Hepatocyte (in vitro differentiated cells): Measurements from ENCODE around the gene CHST10. TPM values are rescaled to one million over a fixed set of nuclear protein-coding genes. Genes with fewer than 3 reads are reported as not detected.

Experiments used
- DNase-seq: peaks from one replicate; pipeline ENCODE4 v3.0.0-alpha.2; 2016; ENCODE audit warnings: low spot score
- H2AFZ ChIP-seq: fragments of 200-600 bp; sonication (generic); 2 replicates; pipeline ENCODE4 v1.6.0; 2016; ENCODE audit warnings: antibody characterized with exemption, mild to moderate bottlenecking
- H3K27ac ChIP-seq: fragments of 200-600 bp; sonication (generic); 2 replicates; pipeline ENCODE4 v1.5.1; 2016; ENCODE audit warnings: mild to moderate bottlenecking
- H3K27me3 ChIP-seq: fragments of 200-600 bp; sonication (generic); 2 replicates; pipeline ENCODE4 v1.6.1; 2016
- H3K36me3 ChIP-seq: fragments of 200-600 bp; sonication (generic); replicated peaks from 2 replicates; pipeline ENCODE4 v1.5.1; 2016; ENCODE audit warnings: low read depth; ENCODE audit not compliant: insufficient read depth
- H3K4me1 ChIP-seq: fragments of 200-600 bp; sonication (generic); 2 replicates; pipeline ENCODE4 v1.5.1; 2016; ENCODE audit warnings: mild to moderate bottlenecking, moderate library complexity; ENCODE audit not compliant: insufficient read depth
- H3K4me2 ChIP-seq: fragments of 200-600 bp; sonication (generic); 2 replicates; pipeline ENCODE4 v1.6.0; 2016
- H3K4me3 ChIP-seq: fragments of 200-600 bp; sonication (generic); 2 replicates; pipeline ENCODE4 v1.5.1; 2016; ENCODE audit warnings: mild to moderate bottlenecking
- H3K79me2 ChIP-seq: fragments of 200-600 bp; sonication (generic); 2 replicates; pipeline ENCODE4 v1.6.0; 2017; ENCODE audit warnings: mild to moderate bottlenecking
- H3K9me2 ChIP-seq: fragments of 200-600 bp; sonication (generic); replicated peaks from 2 replicates; pipeline ENCODE4 v1.6.0; 2017; ENCODE audit warnings: mild to moderate bottlenecking; ENCODE audit not compliant: insufficient read depth
- H3K9me3 ChIP-seq: fragments of 200-600 bp; sonication (generic); 2 replicates; pipeline ENCODE4 v1.5.1; 2016; ENCODE audit warnings: low read depth, mild to moderate bottlenecking
- H4K20me1 ChIP-seq: fragments of 200-600 bp; sonication (generic); 2 replicates; pipeline ENCODE4 v1.6.0; 2016; ENCODE audit warnings: mild to moderate bottlenecking; ENCODE audit not compliant: insufficient read depth, poor library complexity, severe bottlenecking
- EZH2 ChIP-seq: fragments of 200-600 bp; sonication (generic); IDR thresholded peaks from 2 replicates; pipeline ENCODE4 v1.6.1; 2016; ENCODE audit warnings: antibody characterized with exemption, mild to moderate bottlenecking, borderline replicate concordance
- EZH2phosphoT487 ChIP-seq: fragments of 200-600 bp; sonication (generic); IDR thresholded peaks from one replicate; pipeline ENCODE4 v1.6.1; 2018; ENCODE audit warnings: antibody characterized with exemption, mild to moderate bottlenecking, low read depth, moderate library complexity; ENCODE audit not compliant: unreplicated experiment, severe bottlenecking
- WGBS: methylation state at CpG from one replicate; pipeline ENCODE4 v1.1.6; 2016; ENCODE audit warnings: low lambda C conversion rate; ENCODE audit errors: missing lambda C conversion rate; 5-methylcytosine and 5-hydroxymethylcytosine counted together
- polyA plus RNA-seq: library from polyadenylated mRNA; unstranded; fragments of >200 nt; fragmentation: Nextera tagmentation; extraction: Ambion mirVana; gene quantifications from 2 replicates; pipeline ENCODE4 v1.2.1, GENCODE V29; 2016
- total RNA-seq: library from RNA; depleted of rRNA; stranded (reverse); fragments of >200 nt; gene quantifications from 2 replicates; pipeline ENCODE4 v1.2.3, GENCODE V29; 2014
- TF ChIP-seq, protein P1 (sequence below): fragments of 200-600 bp; sonication (generic); IDR thresholded peaks from 2 replicates; pipeline ENCODE4 v1.5.1; 2016; ENCODE audit warnings: antibody characterized with exemption, mild to moderate bottlenecking; ENCODE audit not compliant: poor library complexity

Gene CHST10
- total and polyA plus RNA-seq, 2 experiments from 2014 or later = 8.0 to 15.3 TPM

DNA sequence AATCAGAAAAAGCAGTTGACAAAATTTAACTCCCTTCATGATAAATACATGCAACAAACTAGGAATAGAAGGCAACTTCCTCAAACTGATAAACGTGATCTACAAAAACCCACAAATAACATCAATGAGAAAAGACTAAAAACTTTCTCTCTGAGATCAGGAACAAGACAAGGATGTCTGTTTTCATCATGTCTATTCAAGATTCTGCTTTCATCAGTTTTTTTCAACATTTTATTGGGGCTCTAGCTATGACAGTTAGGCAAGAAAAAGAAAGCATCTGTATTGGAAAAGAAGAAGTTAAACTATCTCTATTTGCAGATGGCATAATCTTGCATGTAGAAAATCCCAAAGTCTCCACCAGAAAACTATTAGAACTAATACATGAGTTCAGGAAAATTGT is 12.3 kb upstream of the CHST10 start:
- Histone ChIP-seq H3K79me2 (no peaks in the 10 kb centered on the region), H2AFZ (no peak overlapping the region), H3K4me1 (no peaks in the 10 kb centered on the region), H3K27me3 (no peaks in the 10 kb centered on the region), H4K20me1 (no peaks in the 10 kb centered on the region), H3K9me2 (no peaks in the 10 kb centered on the region), H3K4me3 (no peak overlapping the region), H3K36me3 (no peaks in the 10 kb centered on the region), H3K9me3 (no peaks in the 10 kb centered on the region), H3K4me2 (no peak overlapping the region), H3K27ac (no peak overlapping the region)
- 80% methylated on average over 1 of the region's 1 CpG for WGBS
- DNase-seq = no peak
- TF ChIP-seq, protein P1, sequence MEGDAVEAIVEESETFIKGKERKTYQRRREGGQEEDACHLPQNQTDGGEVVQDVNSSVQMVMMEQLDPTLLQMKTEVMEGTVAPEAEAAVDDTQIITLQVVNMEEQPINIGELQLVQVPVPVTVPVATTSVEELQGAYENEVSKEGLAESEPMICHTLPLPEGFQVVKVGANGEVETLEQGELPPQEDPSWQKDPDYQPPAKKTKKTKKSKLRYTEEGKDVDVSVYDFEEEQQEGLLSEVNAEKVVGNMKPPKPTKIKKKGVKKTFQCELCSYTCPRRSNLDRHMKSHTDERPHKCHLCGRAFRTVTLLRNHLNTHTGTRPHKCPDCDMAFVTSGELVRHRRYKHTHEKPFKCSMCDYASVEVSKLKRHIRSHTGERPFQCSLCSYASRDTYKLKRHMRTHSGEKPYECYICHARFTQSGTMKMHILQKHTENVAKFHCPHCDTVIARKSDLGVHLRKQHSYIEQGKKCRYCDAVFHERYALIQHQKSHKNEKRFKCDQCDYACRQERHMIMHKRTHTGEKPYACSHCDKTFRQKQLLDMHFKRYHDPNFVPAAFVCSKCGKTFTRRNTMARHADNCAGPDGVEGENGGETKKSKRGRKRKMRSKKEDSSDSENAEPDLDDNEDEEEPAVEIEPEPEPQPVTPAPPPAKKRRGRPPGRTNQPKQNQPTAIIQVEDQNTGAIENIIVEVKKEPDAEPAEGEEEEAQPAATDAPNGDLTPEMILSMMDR = no peak
- TF ChIP-seq EZH2phosphoT487 = no peak
- TF ChIP-seq EZH2 = no peak

DNA sequence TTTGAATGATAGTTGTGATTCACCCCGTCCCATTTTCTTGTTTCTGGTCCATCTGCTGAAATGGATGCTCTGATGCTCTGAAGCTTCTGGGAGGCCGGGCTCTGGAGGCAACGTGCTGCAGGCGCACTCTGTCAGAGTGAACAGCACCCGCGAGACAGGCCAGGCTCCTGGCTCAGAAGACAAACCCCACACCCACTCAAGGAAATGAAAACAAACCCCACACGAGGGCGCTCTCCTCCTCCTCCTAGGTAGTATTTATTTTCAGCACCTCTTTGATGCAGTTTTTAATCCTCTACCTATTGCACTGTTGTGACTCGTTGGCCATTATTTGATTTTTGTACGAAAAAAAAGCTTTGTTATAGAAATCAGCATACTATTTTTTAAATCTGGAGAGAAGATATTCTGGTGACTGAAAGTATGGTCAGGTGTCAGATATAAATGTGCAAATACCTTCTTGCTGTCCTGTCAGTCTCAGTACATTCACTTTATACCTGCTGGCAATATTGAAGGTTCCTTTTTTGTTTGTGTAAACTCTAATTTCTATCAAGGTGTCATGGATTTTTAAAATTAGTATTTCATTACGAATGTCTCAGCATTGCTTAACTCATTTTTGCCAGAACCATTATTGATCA is 10.3 kb upstream of the CHST10 start:
- WGBS = 50% methylated on average over 11 of the region's 11 CpGs
- H3K4me2 ChIP-seq = no peak overlapping the region
- H3K79me2 ChIP-seq = no peaks in the 10 kb centered on the region
- H3K27me3 ChIP-seq = no peaks in the 10 kb centered on the region
- no peak overlapping the region for H2AFZ ChIP-seq
- no peaks in the 10 kb centered on the region for H3K9me3 ChIP-seq
- DNase-seq = peak; percentile 71
- no peaks in the 10 kb centered on the region for H4K20me1 ChIP-seq
- H3K36me3 ChIP-seq = no peaks in the 10 kb centered on the region
- no peaks in the 10 kb centered on the region for H3K4me1 ChIP-seq
- no peaks in the 10 kb centered on the region for H3K9me2 ChIP-seq
- H3K27ac ChIP-seq = no peak overlapping the region
- TF ChIP-seq, protein P1 = peak; percentile 45
- TF ChIP-seq EZH2 = no peak
- TF ChIP-seq EZH2phosphoT487 = no peak
- no peak overlapping the region for H3K4me3 ChIP-seq

DNA sequence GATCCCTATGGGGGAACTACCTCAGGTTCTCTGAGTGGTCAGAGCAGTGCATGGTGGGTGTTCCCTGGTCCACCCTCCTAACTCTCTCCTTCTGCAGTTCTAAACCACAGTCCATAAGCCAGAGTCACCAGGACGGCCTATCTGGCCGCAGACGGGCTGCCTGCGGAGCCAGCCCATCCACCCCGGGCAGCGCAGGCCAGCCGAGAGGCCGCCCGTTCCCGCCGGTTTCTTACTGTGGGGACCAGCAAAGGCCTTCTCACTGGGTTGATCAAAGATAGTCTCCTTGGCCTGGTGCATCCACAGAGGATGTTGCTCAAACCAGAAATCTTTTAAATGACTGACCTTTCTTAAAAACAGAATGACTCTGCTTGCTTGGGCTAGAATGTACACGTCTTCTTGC is 9.6 kb upstream of the CHST10 start:
- H3K4me3 ChIP-seq = no peak overlapping the region
- TF ChIP-seq, protein P1 = no peak
- TF ChIP-seq EZH2phosphoT487 (no peak), EZH2 (no peak)
- no peaks in the 10 kb centered on the region for H3K79me2 ChIP-seq
- H3K4me2 ChIP-seq = no peak overlapping the region
- DNase-seq = no peak
- H3K9me2 ChIP-seq = no peaks in the 10 kb centered on the region
- WGBS = 90% methylated on average over 12 of the region's 12 CpGs
- no peaks in the 10 kb centered on the region for H3K36me3 ChIP-seq
- no peaks in the 10 kb centered on the region for H4K20me1 ChIP-seq
- no peak overlapping the region for H3K27ac ChIP-seq
- no peaks in the 10 kb centered on the region for H3K4me1 ChIP-seq
- no peaks in the 10 kb centered on the region for H3K27me3 ChIP-seq
- no peaks in the 10 kb centered on the region for H3K9me3 ChIP-seq
- no peak overlapping the region for H2AFZ ChIP-seq

DNA sequence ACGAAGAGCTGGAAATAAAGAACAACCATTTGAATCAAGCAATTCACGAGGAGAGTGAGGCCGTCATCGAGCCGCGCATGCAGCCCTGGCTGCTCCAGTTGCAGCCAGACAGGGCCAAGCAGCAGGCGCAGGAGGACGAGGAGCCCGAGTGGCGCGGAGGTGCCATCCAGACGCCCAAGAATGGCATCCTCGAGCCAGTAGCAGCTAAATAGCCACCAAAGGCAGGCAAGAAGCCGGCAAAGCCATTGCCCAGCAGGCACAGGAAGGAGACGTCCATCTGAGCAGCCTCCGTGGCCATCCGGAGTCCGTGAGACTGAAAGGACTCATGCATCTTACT is 8.9 kb upstream of the CHST10 start:
- 94% methylated on average over 18 of the region's 18 CpGs for WGBS
- Histone ChIP-seq H3K4me3 (no peak overlapping the region), H3K4me1 (no peaks in the 10 kb centered on the region), H2AFZ (no peak overlapping the region), H3K9me3 (no peaks in the 10 kb centered on the region), H3K36me3 (no peaks in the 10 kb centered on the region), H3K79me2 (no peaks in the 10 kb centered on the region), H3K9me2 (no peaks in the 10 kb centered on the region), H4K20me1 (no peaks in the 10 kb centered on the region), H3K27ac (no peak overlapping the region), H3K4me2 (no peak overlapping the region), H3K27me3 (no peaks in the 10 kb centered on the region)
- no peak for DNase-seq
- TF ChIP-seq EZH2phosphoT487 = no peak
- TF ChIP-seq, protein P1 = no peak
- TF ChIP-seq EZH2 = no peak
